Thoracic aorta endothelial cell (primary cell): ENCODE data around the gene TPRKB. TPM values are rescaled to one million over a fixed set of nuclear protein-coding genes. Genes with fewer than 3 reads are reported as not detected.

Experiments used
- total RNA-seq: library from RNA; depleted of rRNA; stranded (reverse); fragments of >200 nt; gene quantifications from 2 replicates; pipeline ENCODE4 v1.2.3, GENCODE V29; 2012

The TPRKB gene
- 53.1 and 70.6 TPM in 2 replicates for total RNA-seq

GRCh38 chr2:73736855-73737779 lies at the start of gene TPRKB:
Gene TPRKB (minus strand): TSS chr2:73737345. CDS start chr2:73734569, 2,776 bp downstream.

GRCh38 chr2:73783883-73784282 lies 46.7 kb upstream of the TPRKB start, which contains the start of gene C2orf78:
Gene C2orf78 (plus strand): TSS chr2:73784183. CDS start chr2:73784310, 127 bp downstream.

GRCh38 chr2:73779467-73780236 lies 42.5 kb upstream of the TPRKB start, which contains the start of gene DUSP11:
Gene DUSP11 (minus strand): TSS chr2:73780103. CDS start chr2:73779974, 129 bp downstream.

Other genes with a start within 250 kb of the TPRKB start
- not detected in 2 replicates for gene NAT8, start 94.9 kb downstream of the TPRKB start, total RNA-seq
- gene DUSP11, start 42.8 kb upstream of the TPRKB start, total RNA-seq = 42.6 and 45.9 TPM in 2 replicates
- not detected in 2 replicates for gene C2orf78, start 46.8 kb upstream of the TPRKB start, total RNA-seq
- 14.8 and 17.7 TPM in 2 replicates for gene STAMBP, start 91.6 kb upstream of the TPRKB start, total RNA-seq
- not detected in 2 replicates for gene ACTG2, start 155.7 kb upstream of the TPRKB start, total RNA-seq
- gene DGUOK, start 189.5 kb upstream of the TPRKB start, total RNA-seq = 38.6 and 38.8 TPM in 2 replicates
- gene TET3, start 247.6 kb upstream of the TPRKB start, total RNA-seq = 10.0 and 11.4 TPM in 2 replicates